ENCODE measurements around the gene CD48.

- TF ChIP-seq, protein P1, sequence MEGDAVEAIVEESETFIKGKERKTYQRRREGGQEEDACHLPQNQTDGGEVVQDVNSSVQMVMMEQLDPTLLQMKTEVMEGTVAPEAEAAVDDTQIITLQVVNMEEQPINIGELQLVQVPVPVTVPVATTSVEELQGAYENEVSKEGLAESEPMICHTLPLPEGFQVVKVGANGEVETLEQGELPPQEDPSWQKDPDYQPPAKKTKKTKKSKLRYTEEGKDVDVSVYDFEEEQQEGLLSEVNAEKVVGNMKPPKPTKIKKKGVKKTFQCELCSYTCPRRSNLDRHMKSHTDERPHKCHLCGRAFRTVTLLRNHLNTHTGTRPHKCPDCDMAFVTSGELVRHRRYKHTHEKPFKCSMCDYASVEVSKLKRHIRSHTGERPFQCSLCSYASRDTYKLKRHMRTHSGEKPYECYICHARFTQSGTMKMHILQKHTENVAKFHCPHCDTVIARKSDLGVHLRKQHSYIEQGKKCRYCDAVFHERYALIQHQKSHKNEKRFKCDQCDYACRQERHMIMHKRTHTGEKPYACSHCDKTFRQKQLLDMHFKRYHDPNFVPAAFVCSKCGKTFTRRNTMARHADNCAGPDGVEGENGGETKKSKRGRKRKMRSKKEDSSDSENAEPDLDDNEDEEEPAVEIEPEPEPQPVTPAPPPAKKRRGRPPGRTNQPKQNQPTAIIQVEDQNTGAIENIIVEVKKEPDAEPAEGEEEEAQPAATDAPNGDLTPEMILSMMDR (IDR thresholded peaks at IDR 0.05; ENCODE audit: low read depth, low read length), result no peak
- TF ChIP-seq EZH2phosphoT487 (IDR thresholded peaks at IDR 0.05; ENCODE audit: low read depth), result no peak
These were observed 22.3 kb upstream of the CD48 start for GRCh38 chr1:160733898-160734297.

Measured in OCI-LY3 (cell line).